ENCODE data around the gene THBD. TPM values are rescaled to one million over a fixed set of nuclear protein-coding genes. Genes with fewer than 3 reads are reported as not detected.

The THBD gene
- total and polyA plus RNA-seq, 5 donors from 2014 or later: not detected

GRCh38 chr20:23021951-23022350 is 27.5 kb downstream of the THBD start:
- no peak overlapping the region for H3K4me3 ChIP-seq (ENCODE audit: low read depth, low read length)
- H3K27ac ChIP-seq (ENCODE audit: insufficient read depth, low read length, poor library complexity, severe bottlenecking): no peak overlapping the region
- no peak overlapping the region for H3K27ac Mint-ChIP-seq
- no peaks in the 10 kb centered on the region for H3K36me3 ChIP-seq (ENCODE audit: control insufficient read depth, insufficient read depth, low read length)
- no peaks in the 10 kb centered on the region for H3K4me1 ChIP-seq (ENCODE audit: control insufficient read depth, insufficient read depth, low read length, poor library complexity, severe bottlenecking)
- no peak for ATAC-seq (ENCODE audit: low read depth in 2 of 2)
- no peaks in the 10 kb centered on the region for H3K4me1 Mint-ChIP-seq
- peaks cover 0 to 2% (median 0%) of the 10 kb centered on the region in 7 donors for H3K9me3 Mint-ChIP-seq
- DNase-seq: no peak
- H3K4me3 Mint-ChIP-seq: no peak overlapping the region
- H3K36me3 Mint-ChIP-seq: no peaks in the 10 kb centered on the region
- no peaks in the 10 kb centered on the region for H3K9me3 ChIP-seq (ENCODE audit: control insufficient read depth in 2 of 2, low read length in 2 of 2)
- H3K27me3 Mint-ChIP-seq: no peaks in the 10 kb centered on the region
- H3K27me3 ChIP-seq (ENCODE audit: control insufficient read depth, insufficient read depth, low read length): no peaks in the 10 kb centered on the region

DNA sequence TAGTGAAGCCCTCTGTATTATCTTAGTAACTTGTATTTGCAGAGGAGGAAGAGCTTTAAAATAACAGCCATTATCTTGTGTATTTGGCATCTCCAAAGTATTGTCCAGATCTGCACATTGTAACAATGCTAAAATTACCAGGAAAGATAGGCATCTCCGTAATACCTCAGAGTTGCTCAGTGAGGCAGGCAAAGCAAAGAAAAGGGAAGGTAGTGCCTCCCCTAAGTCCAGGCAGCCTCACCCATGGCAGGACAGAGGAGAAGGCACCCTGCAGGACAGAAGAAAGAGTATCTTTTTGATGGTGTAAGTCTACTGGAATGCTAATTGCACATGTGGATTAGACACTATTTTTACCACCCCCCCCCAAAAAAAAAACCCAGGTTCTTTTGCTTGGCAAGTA is 27.9 kb downstream of the THBD start:
- ATAC-seq (ENCODE audit: low read depth in 2 of 2): no peak
- no peak overlapping the region for H3K4me3 ChIP-seq (ENCODE audit: low read depth, low read length)

DNA sequence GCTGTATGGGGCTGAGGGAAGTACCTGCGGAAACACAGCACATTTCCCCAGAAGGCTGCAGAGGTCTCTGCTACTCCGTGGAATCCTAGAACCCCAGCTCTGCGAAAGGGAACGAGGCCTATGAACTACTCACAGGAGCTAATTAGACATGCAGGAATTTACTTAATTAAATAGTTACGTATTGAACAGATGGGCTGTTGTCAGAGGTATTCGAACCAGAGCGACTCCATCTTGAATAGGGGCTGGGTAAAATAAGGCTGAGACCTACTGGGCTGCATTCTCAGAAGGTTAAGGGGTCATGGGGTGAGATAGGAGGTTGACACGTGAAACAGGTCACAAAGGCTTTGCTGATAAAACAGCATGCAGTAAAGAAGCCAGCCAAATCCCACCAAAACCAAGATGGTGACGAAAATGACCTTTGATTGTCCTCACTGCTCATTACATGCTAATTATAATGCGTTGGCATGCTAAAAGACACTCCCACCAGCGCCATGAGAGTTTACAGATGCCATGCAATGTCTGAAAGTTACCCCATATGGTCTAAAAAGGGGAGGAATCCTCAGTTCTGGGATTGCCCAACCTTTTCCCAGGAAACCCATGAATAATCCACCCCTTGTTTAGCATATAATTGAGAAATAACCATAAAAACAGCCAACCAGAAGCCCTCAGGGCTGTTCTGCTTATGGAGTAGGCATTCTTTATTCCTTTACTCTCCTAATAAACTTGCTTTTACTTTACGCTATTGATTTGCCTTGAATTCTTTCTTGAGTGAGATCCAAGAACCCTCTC is 29.0 kb downstream of the THBD start:
- Histone ChIP-seq H3K9me3 (ENCODE audit: control insufficient read depth in 2 of 2, low read length in 2 of 2) (no peaks in the 10 kb centered on the region), H3K27me3 (ENCODE audit: control insufficient read depth, insufficient read depth, low read length) (no peaks in the 10 kb centered on the region), H3K36me3 (ENCODE audit: control insufficient read depth, insufficient read depth, low read length) (no peaks in the 10 kb centered on the region), H3K4me3 (ENCODE audit: low read depth, low read length) (no peak overlapping the region), H3K27ac (ENCODE audit: insufficient read depth, low read length, poor library complexity, severe bottlenecking) (no peak overlapping the region), H3K4me1 (ENCODE audit: control insufficient read depth, insufficient read depth, low read length, poor library complexity, severe bottlenecking) (no peaks in the 10 kb centered on the region)
- ATAC-seq (ENCODE audit: low read depth in 2 of 2): no peak
- Mint-ChIP-seq H3K36me3 (no peaks in the 10 kb centered on the region), H3K4me3 (no peak overlapping the region), H3K27me3 (no peaks in the 10 kb centered on the region), H3K4me1 (no peaks in the 10 kb centered on the region), H3K9me3 (peaks cover 0 to 2% (median 0%) of the 10 kb centered on the region in 7 donors), H3K27ac (no peak overlapping the region)
- no peak for DNase-seq

More for the DNA sequence above, 27.9 kb downstream of the THBD start:
- H3K27ac ChIP-seq (ENCODE audit: insufficient read depth, low read length, poor library complexity, severe bottlenecking): no peak overlapping the region
- Mint-ChIP-seq H3K27ac (no peak overlapping the region), H3K27me3 (no peaks in the 10 kb centered on the region), H3K36me3 (no peaks in the 10 kb centered on the region), H3K4me1 (no peaks in the 10 kb centered on the region), H3K9me3 (peaks cover 0 to 2% (median 0%) of the 10 kb centered on the region in 7 donors), H3K4me3 (no peak overlapping the region)
- no peak for DNase-seq
- no peaks in the 10 kb centered on the region for H3K4me1 ChIP-seq (ENCODE audit: control insufficient read depth, insufficient read depth, low read length, poor library complexity, severe bottlenecking)
- no peaks in the 10 kb centered on the region for H3K27me3 ChIP-seq (ENCODE audit: control insufficient read depth, insufficient read depth, low read length)
- no peaks in the 10 kb centered on the region for H3K36me3 ChIP-seq (ENCODE audit: control insufficient read depth, insufficient read depth, low read length)
- no peaks in the 10 kb centered on the region for H3K9me3 ChIP-seq (ENCODE audit: control insufficient read depth in 2 of 2, low read length in 2 of 2)

DNA sequence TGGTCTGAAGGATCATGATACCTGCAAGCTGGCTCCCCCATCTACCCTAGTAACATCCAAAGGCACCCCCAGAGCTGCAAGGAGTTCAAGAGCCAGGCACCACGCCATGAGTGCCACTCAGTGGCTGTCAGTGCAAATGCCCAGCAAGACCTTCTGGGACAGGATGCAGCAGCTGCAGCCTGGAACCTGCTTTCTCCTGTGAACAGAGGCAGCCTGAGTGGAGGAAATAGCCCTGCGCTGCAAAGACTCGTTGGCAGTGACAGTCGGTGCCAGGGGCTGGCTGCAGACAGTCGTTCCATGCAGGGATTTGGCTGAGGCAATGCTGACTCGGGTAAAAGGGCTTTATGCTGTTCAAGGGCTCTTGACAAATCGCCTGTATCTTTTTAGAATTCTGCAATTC is 30.1 kb downstream of the THBD start:
- Mint-ChIP-seq H3K27ac (no peak overlapping the region), H3K27me3 (no peaks in the 10 kb centered on the region), H3K4me3 (no peak overlapping the region), H3K36me3 (no peaks in the 10 kb centered on the region), H3K9me3 (peaks cover 0 to 2% (median 0%) of the 10 kb centered on the region in 7 donors), H3K4me1 (no peaks in the 10 kb centered on the region)
- Histone ChIP-seq H3K27me3 (ENCODE audit: control insufficient read depth, insufficient read depth, low read length) (no peaks in the 10 kb centered on the region), H3K36me3 (ENCODE audit: control insufficient read depth, insufficient read depth, low read length) (no peaks in the 10 kb centered on the region), H3K27ac (ENCODE audit: insufficient read depth, low read length, poor library complexity, severe bottlenecking) (no peak overlapping the region), H3K9me3 (ENCODE audit: control insufficient read depth in 2 of 2, low read length in 2 of 2) (no peaks in the 10 kb centered on the region), H3K4me3 (ENCODE audit: low read depth, low read length) (no peak overlapping the region), H3K4me1 (ENCODE audit: control insufficient read depth, insufficient read depth, low read length, poor library complexity, severe bottlenecking) (no peaks in the 10 kb centered on the region)
- ATAC-seq (ENCODE audit: low read depth in 2 of 2) (no peak), DNase-seq (no peak)

DNA sequence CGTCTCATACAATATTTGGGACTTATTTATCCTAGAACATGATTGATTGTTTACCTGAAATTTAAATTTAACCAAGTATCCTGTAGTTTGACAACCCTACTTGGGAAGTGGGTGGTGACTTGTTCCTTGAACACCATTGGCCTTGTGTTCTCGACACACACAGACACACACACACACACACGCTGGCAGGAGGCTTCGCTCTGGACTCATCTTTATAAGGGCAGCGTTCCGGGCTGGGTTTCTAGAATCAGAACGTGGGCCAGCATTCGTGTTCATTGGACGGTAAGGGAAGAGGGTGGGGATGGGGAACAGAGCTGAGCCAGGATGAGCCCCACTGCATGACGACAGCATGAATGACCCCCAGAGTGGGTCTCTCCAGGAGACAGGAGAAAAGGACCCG is 30.5 kb downstream of the THBD start:
- no peak overlapping the region for H3K4me3 Mint-ChIP-seq
- no peaks in the 10 kb centered on the region for H3K27me3 Mint-ChIP-seq

GRCh38 chr20:23018432-23018831 is 31.0 kb downstream of the THBD start:
- Mint-ChIP-seq H3K27ac (no peak overlapping the region), H3K36me3 (no peaks in the 10 kb centered on the region), H3K4me3 (no peak overlapping the region), H3K27me3 (no peaks in the 10 kb centered on the region), H3K4me1 (no peaks in the 10 kb centered on the region), H3K9me3 (peaks cover 0 to 2% (median 0%) of the 10 kb centered on the region in 7 donors)
- no peaks in the 10 kb centered on the region for H3K4me1 ChIP-seq (ENCODE audit: control insufficient read depth, insufficient read depth, low read length, poor library complexity, severe bottlenecking)
- no peak for ATAC-seq (ENCODE audit: low read depth in 2 of 2)
- H3K36me3 ChIP-seq (ENCODE audit: control insufficient read depth, insufficient read depth, low read length): no peaks in the 10 kb centered on the region
- no peak overlapping the region for H3K27ac ChIP-seq (ENCODE audit: insufficient read depth, low read length, poor library complexity, severe bottlenecking)
- no peaks in the 10 kb centered on the region for H3K27me3 ChIP-seq (ENCODE audit: control insufficient read depth, insufficient read depth, low read length)
- DNase-seq: no peak
- no peak overlapping the region for H3K4me3 ChIP-seq (ENCODE audit: low read depth, low read length)
- H3K9me3 ChIP-seq (ENCODE audit: control insufficient read depth in 2 of 2, low read length in 2 of 2): no peaks in the 10 kb centered on the region

More for the DNA sequence above, 30.5 kb downstream of the THBD start:
- Mint-ChIP-seq H3K4me1 (no peaks in the 10 kb centered on the region), H3K27ac (no peak overlapping the region), H3K36me3 (no peaks in the 10 kb centered on the region), H3K9me3 (peaks cover 0 to 2% (median 0%) of the 10 kb centered on the region in 7 donors)
- ATAC-seq (ENCODE audit: low read depth in 2 of 2): no peak
- no peaks in the 10 kb centered on the region for H3K27me3 ChIP-seq (ENCODE audit: control insufficient read depth, insufficient read depth, low read length)
- H3K9me3 ChIP-seq (ENCODE audit: control insufficient read depth in 2 of 2, low read length in 2 of 2): no peaks in the 10 kb centered on the region
- no peaks in the 10 kb centered on the region for H3K36me3 ChIP-seq (ENCODE audit: control insufficient read depth, insufficient read depth, low read length)
- no peak overlapping the region for H3K27ac ChIP-seq (ENCODE audit: insufficient read depth, low read length, poor library complexity, severe bottlenecking)
- DNase-seq: no peak
- no peak overlapping the region for H3K4me3 ChIP-seq (ENCODE audit: low read depth, low read length)
- no peaks in the 10 kb centered on the region for H3K4me1 ChIP-seq (ENCODE audit: control insufficient read depth, insufficient read depth, low read length, poor library complexity, severe bottlenecking)

- no peaks in the 10 kb centered on the region for H3K27me3 ChIP-seq (ENCODE audit: control insufficient read depth, insufficient read depth, low read length)
- Mint-ChIP-seq H3K27ac (no peak overlapping the region), H3K27me3 (no peaks in the 10 kb centered on the region), H3K36me3 (no peaks in the 10 kb centered on the region), H3K4me1 (no peaks in the 10 kb centered on the region), H3K4me3 (no peak overlapping the region), H3K9me3 (peaks cover 0 to 2% (median 0%) of the 10 kb centered on the region in 7 donors)
- H3K4me3 ChIP-seq (ENCODE audit: low read depth, low read length): no peak overlapping the region
- DNase-seq (no peak), ATAC-seq (ENCODE audit: low read depth in 2 of 2) (no peak)
- no peaks in the 10 kb centered on the region for H3K4me1 ChIP-seq (ENCODE audit: control insufficient read depth, insufficient read depth, low read length, poor library complexity, severe bottlenecking)
- no peaks in the 10 kb centered on the region for H3K36me3 ChIP-seq (ENCODE audit: control insufficient read depth, insufficient read depth, low read length)
- no peaks in the 10 kb centered on the region for H3K9me3 ChIP-seq (ENCODE audit: control insufficient read depth in 2 of 2, low read length in 2 of 2)
- H3K27ac ChIP-seq (ENCODE audit: insufficient read depth, low read length, poor library complexity, severe bottlenecking): no peak overlapping the region
Measured at GRCh38 chr20:23017516-23017915, 32.0 kb downstream of the THBD start.

DNA sequence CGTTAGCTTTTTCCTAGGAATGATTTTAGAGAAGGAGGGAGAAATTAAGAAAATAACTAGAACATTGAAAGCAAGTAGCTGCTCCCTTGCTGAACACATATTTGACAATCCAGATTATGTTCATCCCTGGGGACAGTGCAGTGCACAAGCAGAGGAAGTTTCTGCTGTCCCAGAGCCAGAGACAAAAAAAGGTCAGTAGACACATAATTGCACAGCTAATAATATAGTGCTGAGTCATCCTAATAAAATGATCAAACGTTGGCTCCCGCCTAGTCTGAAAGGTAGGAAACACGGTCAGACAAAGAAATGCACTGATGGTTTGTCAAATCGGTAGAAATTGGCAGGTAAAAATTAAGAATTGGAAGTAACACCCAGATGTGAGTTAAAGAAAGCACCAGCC is 36.0 kb downstream of the THBD start:
- ATAC-seq (ENCODE audit: low read depth in 2 of 2) (no peak), DNase-seq (no peak)
- no peak overlapping the region for H3K27ac Mint-ChIP-seq
- H3K27me3 Mint-ChIP-seq: no peaks in the 10 kb centered on the region
- Histone ChIP-seq H3K27ac (ENCODE audit: insufficient read depth, low read length, poor library complexity, severe bottlenecking) (no peak overlapping the region), H3K9me3 (ENCODE audit: control insufficient read depth in 2 of 2, low read length in 2 of 2) (no peaks in the 10 kb centered on the region), H3K4me1 (ENCODE audit: control insufficient read depth, insufficient read depth, low read length, poor library complexity, severe bottlenecking) (no peaks in the 10 kb centered on the region), H3K27me3 (ENCODE audit: control insufficient read depth, insufficient read depth, low read length) (no peaks in the 10 kb centered on the region), H3K36me3 (ENCODE audit: control insufficient read depth, insufficient read depth, low read length) (no peaks in the 10 kb centered on the region), H3K4me3 (ENCODE audit: low read depth, low read length) (no peak overlapping the region)
- no peaks in the 10 kb centered on the region for H3K4me1 Mint-ChIP-seq
- no peak overlapping the region for H3K4me3 Mint-ChIP-seq
- H3K9me3 Mint-ChIP-seq: peaks cover 0 to under 1% (median 0%) of the 10 kb centered on the region in 7 donors
- no peaks in the 10 kb centered on the region for H3K36me3 Mint-ChIP-seq
